GM23338 (cell line): ENCODE data around the gene COG6. TPM values are rescaled to one million over a fixed set of nuclear protein-coding genes. Genes with fewer than 3 reads are reported as not detected.

Experiments
- ATAC-seq: fragments of 200-7000 bp; cut with Tn5 transposase; 3 replicates; pipeline ENCODE4 v1.9.1; 2020
- DNase-seq: peaks from one replicate; pipeline ENCODE4 v3.0.0-alpha.2; 2015; ENCODE audit warnings: low spot score
- H2AFZ ChIP-seq: fragments of 200-600 bp; sonication (generic); 2 replicates; pipeline ENCODE4 v1.8.0; 2016; ENCODE audit warnings: antibody characterized with exemption, mild to moderate bottlenecking, moderate library complexity
- H3F3A ChIP-seq: fragments of 200-600 bp; sonication (generic); replicated peaks from 2 replicates; pipeline ENCODE4 v1.8.0; 2017; ENCODE audit warnings: antibody characterized with exemption, mixed run types, low read depth
- H3K27ac ChIP-seq: fragments of 200-600 bp; sonication (generic); 2 replicates; pipeline ENCODE4 v1.6.1; 2016; ENCODE audit warnings: low read depth
- H3K27me3 ChIP-seq: fragments of 200-600 bp; sonication (generic); 2 replicates; pipeline ENCODE4 v1.8.0; 2016; ENCODE audit warnings: mild to moderate bottlenecking, mixed run types, moderate library complexity; ENCODE audit not compliant: insufficient read depth
- H3K36me3 ChIP-seq: fragments of 200-600 bp; sonication (generic); 2 replicates; pipeline ENCODE4 v1.8.0; 2016; ENCODE audit warnings: mild to moderate bottlenecking; ENCODE audit not compliant: insufficient read depth
- H3K4me1 ChIP-seq: fragments of 200-600 bp; sonication (generic); 2 replicates; pipeline ENCODE4 v1.8.0; 2016; ENCODE audit warnings: mild to moderate bottlenecking, moderate library complexity; ENCODE audit not compliant: insufficient read depth
- H3K4me2 ChIP-seq: fragments of 200-600 bp; sonication (generic); 2 replicates; pipeline ENCODE4 v1.7.1; 2017; ENCODE audit warnings: mixed run types
- H3K4me3 ChIP-seq: fragments of 200-600 bp; sonication (generic); 2 replicates; pipeline ENCODE4 v1.6.1; 2016; ENCODE audit warnings: mixed run types
- H3K79me2 ChIP-seq: fragments of 200-600 bp; sonication (generic); replicated peaks from 2 replicates; pipeline ENCODE4 v1.8.0; 2017; ENCODE audit warnings: mild to moderate bottlenecking; ENCODE audit not compliant: insufficient read depth
- H3K9me2 ChIP-seq: fragments of 200-600 bp; sonication (generic); 2 replicates; pipeline ENCODE4 v1.8.0; 2017; ENCODE audit not compliant: insufficient read depth
- H4K20me1 ChIP-seq: fragments of 200-600 bp; sonication (generic); replicated peaks from 2 replicates; pipeline ENCODE4 v1.8.0; 2017; ENCODE audit warnings: mild to moderate bottlenecking; ENCODE audit not compliant: insufficient read depth
- H3K27ac Mint-ChIP-seq: 2 replicates; pipeline ENCODE4 v1.8.0; 2020; ENCODE audit warnings: inconsistent platforms, mild to moderate bottlenecking, moderate library complexity, mixed read lengths
- H3K27me3 Mint-ChIP-seq: 3 replicates; pipeline ENCODE4 v1.8.0; 2022; ENCODE audit warnings: low read depth, mild to moderate bottlenecking, moderate library complexity, mixed read lengths, inconsistent platforms; ENCODE audit not compliant: insufficient read depth, poor library complexity
- H3K36me3 Mint-ChIP-seq: 3 replicates; pipeline ENCODE4 v1.8.0; 2021; ENCODE audit warnings: low read depth, mild to moderate bottlenecking, inconsistent platforms, moderate library complexity, mixed read lengths
- H3K4me1 Mint-ChIP-seq: 3 replicates; pipeline ENCODE4 v1.8.0; 2020; ENCODE audit warnings: mild to moderate bottlenecking, inconsistent platforms, mixed read lengths
- H3K4me3 Mint-ChIP-seq: 3 replicates; pipeline ENCODE4 v1.8.0; 2021; ENCODE audit warnings: moderate library complexity, mild to moderate bottlenecking, inconsistent platforms, mixed read lengths
- H3K9me3 Mint-ChIP-seq: 3 replicates; pipeline ENCODE4 v1.8.0; 2020; ENCODE audit warnings: moderate library complexity, mild to moderate bottlenecking, inconsistent platforms, mixed read lengths
- ZNF331 ChIP-seq: fragments of 250-450 bp; sonication (Bioruptor Pico); IDR thresholded peaks from 2 replicates; pipeline ENCODE4 v1.5.0; 2020; ENCODE audit warnings: low read depth, mild to moderate bottlenecking, moderate library complexity
- polyA plus RNA-seq: library from polyadenylated mRNA; unstranded; fragments of >200 nt; fragmentation: Nextera tagmentation; extraction: Ambion mirVana; gene quantifications from 2 replicates; pipeline ENCODE4 v1.2.1, GENCODE V29; 2016
- total RNA-seq: library from RNA; depleted of rRNA; stranded (reverse); fragments of >200 nt; shearing (Covaris generic); gene quantifications from 2 replicates; pipeline ENCODE4 v1.2.3, GENCODE V29; 2014
- TF ChIP-seq, protein P1 (sequence below): fragments of 250-450 bp; sonication (Bioruptor Pico); IDR thresholded peaks from 2 replicates; pipeline ENCODE4 v1.5.0; 2020; ENCODE audit warnings: mild to moderate bottlenecking, moderate library complexity
- TF ChIP-seq, protein P2 (sequence below): IDR thresholded peaks from one replicate; pipeline ENCODE4 v1.6.1; 2018; ENCODE audit warnings: antibody characterized with exemption; ENCODE audit not compliant: unreplicated experiment
- TF ChIP-seq, protein P3 (sequence below), 2 experiments: fragments of 200-600 bp in 1 of 2; sonication (generic) in 1 of 2; conservative IDR thresholded peaks; 2 replicates each; pipeline versions ENCODE4 v1.5.1 to v1.6.1; 2016 to 2017; ENCODE audit warnings: antibody characterized with exemption in 2 of 2, low read depth in 2 of 2, mild to moderate bottlenecking in 2 of 2, moderate library complexity in 1 of 2

The COG6 gene
- total and polyA plus RNA-seq, 2 experiments from 2014 or later: 10.0 to 23.6 TPM

DNA sequence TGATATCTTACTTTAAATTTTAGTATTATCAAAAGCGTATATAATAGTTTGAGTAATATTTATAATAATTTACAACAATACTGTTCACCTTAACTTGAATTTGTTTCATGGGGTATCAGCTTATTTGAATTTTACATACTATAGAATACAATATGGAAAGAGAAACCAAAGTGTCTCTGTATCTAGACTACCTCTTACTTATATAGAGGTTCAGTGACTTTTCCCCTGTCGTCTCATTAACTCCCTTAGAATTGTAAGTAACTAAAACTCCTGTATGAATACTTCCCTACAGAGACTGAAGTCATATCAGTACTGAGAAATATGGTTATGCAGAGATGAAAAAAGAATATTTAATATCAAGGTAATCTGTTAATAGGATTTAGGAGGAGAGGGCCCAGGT lies 26.8 kb downstream of the COG6 start (continued):
- TF ChIP-seq, protein P1, sequence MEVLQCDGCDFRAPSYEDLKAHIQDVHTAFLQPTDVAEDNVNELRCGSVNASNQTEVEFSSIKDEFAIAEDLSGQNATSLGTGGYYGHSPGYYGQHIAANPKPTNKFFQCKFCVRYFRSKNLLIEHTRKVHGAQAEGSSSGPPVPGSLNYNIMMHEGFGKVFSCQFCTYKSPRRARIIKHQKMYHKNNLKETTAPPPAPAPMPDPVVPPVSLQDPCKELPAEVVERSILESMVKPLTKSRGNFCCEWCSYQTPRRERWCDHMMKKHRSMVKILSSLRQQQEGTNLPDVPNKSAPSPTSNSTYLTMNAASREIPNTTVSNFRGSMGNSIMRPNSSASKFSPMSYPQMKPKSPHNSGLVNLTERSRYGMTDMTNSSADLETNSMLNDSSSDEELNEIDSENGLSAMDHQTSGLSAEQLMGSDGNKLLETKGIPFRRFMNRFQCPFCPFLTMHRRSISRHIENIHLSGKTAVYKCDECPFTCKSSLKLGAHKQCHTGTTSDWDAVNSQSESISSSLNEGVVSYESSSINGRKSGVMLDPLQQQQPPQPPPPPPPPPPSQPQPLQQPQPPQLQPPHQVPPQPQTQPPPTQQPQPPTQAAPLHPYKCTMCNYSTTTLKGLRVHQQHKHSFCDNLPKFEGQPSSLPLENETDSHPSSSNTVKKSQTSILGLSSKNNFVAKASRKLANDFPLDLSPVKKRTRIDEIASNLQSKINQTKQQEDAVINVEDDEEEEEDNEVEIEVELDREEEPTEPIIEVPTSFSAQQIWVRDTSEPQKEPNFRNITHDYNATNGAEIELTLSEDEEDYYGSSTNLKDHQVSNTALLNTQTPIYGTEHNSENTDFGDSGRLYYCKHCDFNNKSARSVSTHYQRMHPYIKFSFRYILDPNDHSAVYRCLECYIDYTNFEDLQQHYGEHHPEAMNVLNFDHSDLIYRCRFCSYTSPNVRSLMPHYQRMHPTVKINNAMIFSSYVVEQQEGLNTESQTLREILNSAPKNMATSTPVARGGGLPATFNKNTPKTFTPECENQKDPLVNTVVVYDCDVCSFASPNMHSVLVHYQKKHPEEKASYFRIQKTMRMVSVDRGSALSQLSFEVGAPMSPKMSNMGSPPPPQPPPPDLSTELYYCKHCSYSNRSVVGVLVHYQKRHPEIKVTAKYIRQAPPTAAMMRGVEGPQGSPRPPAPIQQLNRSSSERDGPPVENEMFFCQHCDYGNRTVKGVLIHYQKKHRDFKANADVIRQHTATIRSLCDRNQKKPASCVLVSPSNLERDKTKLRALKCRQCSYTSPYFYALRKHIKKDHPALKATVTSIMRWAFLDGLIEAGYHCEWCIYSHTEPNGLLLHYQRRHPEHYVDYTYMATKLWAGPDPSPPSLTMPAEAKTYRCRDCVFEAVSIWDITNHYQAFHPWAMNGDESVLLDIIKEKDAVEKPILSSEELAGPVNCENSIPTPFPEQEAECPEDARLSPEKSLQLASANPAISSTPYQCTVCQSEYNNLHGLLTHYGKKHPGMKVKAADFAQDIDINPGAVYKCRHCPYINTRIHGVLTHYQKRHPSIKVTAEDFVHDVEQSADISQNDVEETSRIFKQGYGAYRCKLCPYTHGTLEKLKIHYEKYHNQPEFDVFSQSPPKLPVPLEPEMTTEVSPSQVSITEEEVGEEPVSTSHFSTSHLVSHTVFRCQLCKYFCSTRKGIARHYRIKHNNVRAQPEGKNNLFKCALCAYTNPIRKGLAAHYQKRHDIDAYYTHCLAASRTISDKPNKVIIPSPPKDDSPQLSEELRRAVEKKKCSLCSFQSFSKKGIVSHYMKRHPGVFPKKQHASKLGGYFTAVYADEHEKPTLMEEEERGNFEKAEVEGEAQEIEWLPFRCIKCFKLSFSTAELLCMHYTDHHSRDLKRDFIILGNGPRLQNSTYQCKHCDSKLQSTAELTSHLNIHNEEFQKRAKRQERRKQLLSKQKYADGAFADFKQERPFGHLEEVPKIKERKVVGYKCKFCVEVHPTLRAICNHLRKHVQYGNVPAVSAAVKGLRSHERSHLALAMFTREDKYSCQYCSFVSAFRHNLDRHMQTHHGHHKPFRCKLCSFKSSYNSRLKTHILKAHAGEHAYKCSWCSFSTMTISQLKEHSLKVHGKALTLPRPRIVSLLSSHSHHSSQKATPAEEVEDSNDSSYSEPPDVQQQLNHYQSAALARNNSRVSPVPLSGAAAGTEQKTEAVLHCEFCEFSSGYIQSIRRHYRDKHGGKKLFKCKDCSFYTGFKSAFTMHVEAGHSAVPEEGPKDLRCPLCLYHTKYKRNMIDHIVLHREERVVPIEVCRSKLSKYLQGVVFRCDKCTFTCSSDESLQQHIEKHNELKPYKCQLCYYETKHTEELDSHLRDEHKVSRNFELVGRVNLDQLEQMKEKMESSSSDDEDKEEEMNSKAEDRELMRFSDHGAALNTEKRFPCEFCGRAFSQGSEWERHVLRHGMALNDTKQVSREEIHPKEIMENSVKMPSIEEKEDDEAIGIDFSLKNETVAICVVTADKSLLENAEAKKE (CRISPR knock-in tag): no peak
- no peak for TF ChIP-seq ZNF331
- TF ChIP-seq, protein P2, sequence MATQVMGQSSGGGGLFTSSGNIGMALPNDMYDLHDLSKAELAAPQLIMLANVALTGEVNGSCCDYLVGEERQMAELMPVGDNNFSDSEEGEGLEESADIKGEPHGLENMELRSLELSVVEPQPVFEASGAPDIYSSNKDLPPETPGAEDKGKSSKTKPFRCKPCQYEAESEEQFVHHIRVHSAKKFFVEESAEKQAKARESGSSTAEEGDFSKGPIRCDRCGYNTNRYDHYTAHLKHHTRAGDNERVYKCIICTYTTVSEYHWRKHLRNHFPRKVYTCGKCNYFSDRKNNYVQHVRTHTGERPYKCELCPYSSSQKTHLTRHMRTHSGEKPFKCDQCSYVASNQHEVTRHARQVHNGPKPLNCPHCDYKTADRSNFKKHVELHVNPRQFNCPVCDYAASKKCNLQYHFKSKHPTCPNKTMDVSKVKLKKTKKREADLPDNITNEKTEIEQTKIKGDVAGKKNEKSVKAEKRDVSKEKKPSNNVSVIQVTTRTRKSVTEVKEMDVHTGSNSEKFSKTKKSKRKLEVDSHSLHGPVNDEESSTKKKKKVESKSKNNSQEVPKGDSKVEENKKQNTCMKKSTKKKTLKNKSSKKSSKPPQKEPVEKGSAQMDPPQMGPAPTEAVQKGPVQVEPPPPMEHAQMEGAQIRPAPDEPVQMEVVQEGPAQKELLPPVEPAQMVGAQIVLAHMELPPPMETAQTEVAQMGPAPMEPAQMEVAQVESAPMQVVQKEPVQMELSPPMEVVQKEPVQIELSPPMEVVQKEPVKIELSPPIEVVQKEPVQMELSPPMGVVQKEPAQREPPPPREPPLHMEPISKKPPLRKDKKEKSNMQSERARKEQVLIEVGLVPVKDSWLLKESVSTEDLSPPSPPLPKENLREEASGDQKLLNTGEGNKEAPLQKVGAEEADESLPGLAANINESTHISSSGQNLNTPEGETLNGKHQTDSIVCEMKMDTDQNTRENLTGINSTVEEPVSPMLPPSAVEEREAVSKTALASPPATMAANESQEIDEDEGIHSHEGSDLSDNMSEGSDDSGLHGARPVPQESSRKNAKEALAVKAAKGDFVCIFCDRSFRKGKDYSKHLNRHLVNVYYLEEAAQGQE: no peak

DNA sequence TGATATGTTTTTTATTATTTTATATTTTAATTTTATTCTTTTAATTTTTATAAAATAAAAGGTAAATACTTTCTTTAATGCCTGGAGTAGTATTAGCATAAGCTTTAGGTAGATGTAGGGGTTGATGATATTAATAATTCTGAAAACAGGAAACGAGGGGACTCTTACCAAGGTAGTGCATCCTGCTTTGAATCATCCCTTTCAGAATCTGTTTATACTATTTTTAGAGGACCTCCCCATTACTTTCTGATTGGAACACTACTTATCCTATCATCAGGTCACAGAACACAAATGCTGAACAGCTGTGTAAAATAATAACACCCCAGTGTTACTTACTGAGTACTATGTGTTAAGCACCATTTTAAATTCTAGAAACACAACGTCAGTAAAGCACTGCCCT lies 27.3 kb downstream of the COG6 start:
- H3K36me3 Mint-ChIP-seq: peaks cover 20% of the 10 kb centered on the region
- H3K4me1 Mint-ChIP-seq: no peaks in the 10 kb centered on the region
- Histone ChIP-seq H2AFZ (no peak overlapping the region), H3K79me2 (no peaks in the 10 kb centered on the region), H3K36me3 (no peaks in the 10 kb centered on the region; the same call in 1 of the 2 replicates), H3F3A (no peaks in the 10 kb centered on the region), H3K27ac (no peak overlapping the region), H3K4me3 (no peak overlapping the region), H3K9me2 (no peaks in the 10 kb centered on the region), H3K27me3 (no peaks in the 10 kb centered on the region), H3K4me2 (no peak overlapping the region), H3K4me1 (no peaks in the 10 kb centered on the region), H4K20me1 (no peaks in the 10 kb centered on the region)
- no peak for DNase-seq
- no peak overlapping the region for H3K4me3 Mint-ChIP-seq
- H3K27ac Mint-ChIP-seq: no peak overlapping the region
- no peak for ATAC-seq
- no peaks in the 10 kb centered on the region; the same call in 2 of the 3 replicates for H3K9me3 Mint-ChIP-seq
- no peaks in the 10 kb centered on the region for H3K27me3 Mint-ChIP-seq
- TF ChIP-seq, protein P3, sequence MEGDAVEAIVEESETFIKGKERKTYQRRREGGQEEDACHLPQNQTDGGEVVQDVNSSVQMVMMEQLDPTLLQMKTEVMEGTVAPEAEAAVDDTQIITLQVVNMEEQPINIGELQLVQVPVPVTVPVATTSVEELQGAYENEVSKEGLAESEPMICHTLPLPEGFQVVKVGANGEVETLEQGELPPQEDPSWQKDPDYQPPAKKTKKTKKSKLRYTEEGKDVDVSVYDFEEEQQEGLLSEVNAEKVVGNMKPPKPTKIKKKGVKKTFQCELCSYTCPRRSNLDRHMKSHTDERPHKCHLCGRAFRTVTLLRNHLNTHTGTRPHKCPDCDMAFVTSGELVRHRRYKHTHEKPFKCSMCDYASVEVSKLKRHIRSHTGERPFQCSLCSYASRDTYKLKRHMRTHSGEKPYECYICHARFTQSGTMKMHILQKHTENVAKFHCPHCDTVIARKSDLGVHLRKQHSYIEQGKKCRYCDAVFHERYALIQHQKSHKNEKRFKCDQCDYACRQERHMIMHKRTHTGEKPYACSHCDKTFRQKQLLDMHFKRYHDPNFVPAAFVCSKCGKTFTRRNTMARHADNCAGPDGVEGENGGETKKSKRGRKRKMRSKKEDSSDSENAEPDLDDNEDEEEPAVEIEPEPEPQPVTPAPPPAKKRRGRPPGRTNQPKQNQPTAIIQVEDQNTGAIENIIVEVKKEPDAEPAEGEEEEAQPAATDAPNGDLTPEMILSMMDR (conservative IDR thresholded peaks at IDR 0.05; ENCODE audit: low read depth in 2 of 2): no peak
